Measurements from ENCODE around the gene MTAP.
A peak's percentile ranks its signal among the peaks of the same experiment; 100 is the strongest.

Gene MTAP

DNA sequence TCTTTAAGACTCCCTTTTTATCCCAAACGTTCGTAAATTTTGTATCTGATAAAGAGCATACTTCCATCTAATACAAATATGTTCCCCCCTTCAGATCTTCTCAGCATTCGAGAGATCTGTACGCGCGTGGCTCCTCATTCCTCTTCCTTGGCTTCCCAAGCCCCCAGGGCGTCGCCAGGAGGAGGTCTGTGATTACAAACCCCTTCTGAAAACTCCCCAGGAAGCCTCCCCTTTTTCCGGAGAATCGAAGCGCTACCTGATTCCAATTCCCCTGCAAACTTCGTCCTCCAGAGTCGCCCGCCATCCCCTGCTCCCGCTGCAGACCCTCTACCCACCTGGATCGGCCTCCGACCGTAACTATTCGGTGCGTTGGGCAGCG, 171.9 kb downstream of the MTAP start:
- no peaks in the 10 kb centered on the region for H3K9me3 ChIP-seq (ENCODE audit: severe bottlenecking)
- TF ChIP-seq, protein P1, sequence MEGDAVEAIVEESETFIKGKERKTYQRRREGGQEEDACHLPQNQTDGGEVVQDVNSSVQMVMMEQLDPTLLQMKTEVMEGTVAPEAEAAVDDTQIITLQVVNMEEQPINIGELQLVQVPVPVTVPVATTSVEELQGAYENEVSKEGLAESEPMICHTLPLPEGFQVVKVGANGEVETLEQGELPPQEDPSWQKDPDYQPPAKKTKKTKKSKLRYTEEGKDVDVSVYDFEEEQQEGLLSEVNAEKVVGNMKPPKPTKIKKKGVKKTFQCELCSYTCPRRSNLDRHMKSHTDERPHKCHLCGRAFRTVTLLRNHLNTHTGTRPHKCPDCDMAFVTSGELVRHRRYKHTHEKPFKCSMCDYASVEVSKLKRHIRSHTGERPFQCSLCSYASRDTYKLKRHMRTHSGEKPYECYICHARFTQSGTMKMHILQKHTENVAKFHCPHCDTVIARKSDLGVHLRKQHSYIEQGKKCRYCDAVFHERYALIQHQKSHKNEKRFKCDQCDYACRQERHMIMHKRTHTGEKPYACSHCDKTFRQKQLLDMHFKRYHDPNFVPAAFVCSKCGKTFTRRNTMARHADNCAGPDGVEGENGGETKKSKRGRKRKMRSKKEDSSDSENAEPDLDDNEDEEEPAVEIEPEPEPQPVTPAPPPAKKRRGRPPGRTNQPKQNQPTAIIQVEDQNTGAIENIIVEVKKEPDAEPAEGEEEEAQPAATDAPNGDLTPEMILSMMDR (IDR thresholded peaks at IDR 0.05; ENCODE audit: low read depth, low read length) = no peak

DNA sequence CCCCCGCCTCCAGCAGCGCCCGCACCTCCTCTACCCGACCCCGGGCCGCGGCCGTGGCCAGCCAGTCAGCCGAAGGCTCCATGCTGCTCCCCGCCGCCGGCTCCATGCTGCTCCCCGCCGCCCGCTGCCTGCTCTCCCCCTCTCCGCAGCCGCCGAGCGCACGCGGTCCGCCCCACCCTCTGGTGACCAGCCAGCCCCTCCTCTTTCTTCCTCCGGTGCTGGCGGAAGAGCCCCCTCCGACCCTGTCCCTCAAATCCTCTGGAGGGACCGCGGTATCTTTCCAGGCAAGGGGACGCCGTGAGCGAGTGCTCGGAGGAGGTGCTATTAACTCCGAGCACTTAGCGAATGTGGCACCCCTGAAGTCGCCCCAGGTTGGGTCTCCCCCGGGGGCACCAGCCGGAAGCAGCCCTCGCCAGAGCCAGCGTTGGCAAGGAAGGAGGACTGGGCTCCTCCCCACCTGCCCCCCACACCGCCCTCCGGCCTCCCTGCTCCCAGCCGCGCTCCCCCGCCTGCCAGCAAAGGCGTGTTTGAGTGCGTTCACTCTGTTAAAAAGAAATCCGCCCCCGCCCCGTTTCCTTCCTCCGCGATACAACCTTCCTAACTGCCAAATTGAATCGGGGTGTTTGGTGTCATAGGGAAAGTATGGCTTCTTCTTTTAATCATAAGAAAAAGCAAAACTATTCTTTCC, 172.4 kb downstream of the MTAP start:
- peak; percentile 77 for DNase-seq
- Histone ChIP-seq H3K27me3 (ENCODE audit: insufficient read depth, low read depth, severe bottlenecking) (no peaks in the 10 kb centered on the region), H3K4me3 (ENCODE audit: low read depth, low read length) (peak overlapping the region; percentile 59), H3K36me3 (peaks cover 12% of the 10 kb centered on the region), H3K27ac (peak overlapping the region; percentile 54), H3K9me3 (ENCODE audit: severe bottlenecking) (no peaks in the 10 kb centered on the region)
- TF ChIP-seq, protein P1 (IDR thresholded peaks at IDR 0.05; ENCODE audit: low read depth, low read length) = no peak

More for the DNA sequence above, 171.9 kb downstream of the MTAP start:
- no peaks in the 10 kb centered on the region for H3K27me3 ChIP-seq (ENCODE audit: insufficient read depth, low read depth, severe bottlenecking)
- H3K4me3 ChIP-seq (ENCODE audit: low read depth, low read length) = peak overlapping the region; percentile 59
- peak overlapping the region; percentile 54 for H3K27ac ChIP-seq
- DNase-seq = peak; percentile 28
- H3K36me3 ChIP-seq = peaks cover 13% of the 10 kb centered on the region

DNA sequence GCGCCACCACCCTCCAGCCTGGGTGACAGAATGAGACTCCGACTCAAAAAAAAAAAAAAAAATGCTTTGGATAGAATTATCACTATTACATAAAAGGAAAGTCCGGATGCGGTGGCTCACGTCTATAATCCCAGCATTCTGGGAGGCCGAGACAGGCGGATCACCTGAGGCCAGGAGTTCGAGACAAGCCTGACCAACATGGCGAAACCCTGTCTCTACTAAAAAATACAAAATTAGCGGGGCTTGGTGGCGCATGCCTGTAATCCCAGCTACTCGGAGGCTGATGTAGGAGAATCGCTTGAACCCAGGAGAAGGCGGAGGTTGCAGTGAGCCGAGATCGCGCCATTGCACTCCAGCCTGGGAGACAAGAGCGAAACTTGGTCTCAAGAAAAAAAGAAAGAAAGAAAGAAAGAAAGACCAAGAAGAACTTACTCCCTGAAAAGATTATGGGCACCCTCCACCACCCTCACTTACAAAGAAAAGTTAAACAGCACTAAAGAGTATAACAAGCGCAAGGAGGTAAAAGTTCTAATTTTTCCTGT, 174.0 kb downstream of the MTAP start:
- no peaks in the 10 kb centered on the region for H3K9me3 ChIP-seq (ENCODE audit: severe bottlenecking)
- H3K36me3 ChIP-seq = no peaks in the 10 kb centered on the region
- H3K27me3 ChIP-seq (ENCODE audit: insufficient read depth, low read depth, severe bottlenecking) = no peaks in the 10 kb centered on the region
- no peak overlapping the region for H3K27ac ChIP-seq
- no peak overlapping the region for H3K4me3 ChIP-seq (ENCODE audit: low read depth, low read length)
- DNase-seq = no peak
- TF ChIP-seq, protein P1 (IDR thresholded peaks at IDR 0.05; ENCODE audit: low read depth, low read length) = no peak

DNA sequence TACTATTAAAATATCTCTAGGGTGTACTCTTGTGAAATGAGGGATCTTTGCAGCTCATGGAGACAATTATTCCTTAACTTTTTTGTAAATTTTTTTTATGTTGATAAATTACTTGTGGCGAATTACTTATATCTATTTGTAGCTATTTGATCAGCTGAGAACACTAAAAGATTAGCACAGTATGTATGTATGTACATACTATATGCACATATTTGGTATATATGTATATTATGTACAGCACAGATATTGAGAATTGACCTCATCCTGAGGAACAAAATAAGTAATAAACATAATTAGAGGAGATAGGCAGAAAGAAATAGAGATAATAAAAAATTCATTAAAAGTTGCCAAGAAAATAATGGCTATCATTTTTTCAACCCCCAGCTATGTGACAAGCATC, 180.0 kb downstream of the MTAP start:
- Histone ChIP-seq H3K27me3 (ENCODE audit: insufficient read depth, low read depth, severe bottlenecking) (no peaks in the 10 kb centered on the region), H3K27ac (no peak overlapping the region), H3K9me3 (ENCODE audit: severe bottlenecking) (no peaks in the 10 kb centered on the region), H3K36me3 (no peaks in the 10 kb centered on the region), H3K4me3 (ENCODE audit: low read depth, low read length) (no peak overlapping the region)
- TF ChIP-seq, protein P1 (IDR thresholded peaks at IDR 0.05; ENCODE audit: low read depth, low read length) = no peak
- DNase-seq = no peak

DNA sequence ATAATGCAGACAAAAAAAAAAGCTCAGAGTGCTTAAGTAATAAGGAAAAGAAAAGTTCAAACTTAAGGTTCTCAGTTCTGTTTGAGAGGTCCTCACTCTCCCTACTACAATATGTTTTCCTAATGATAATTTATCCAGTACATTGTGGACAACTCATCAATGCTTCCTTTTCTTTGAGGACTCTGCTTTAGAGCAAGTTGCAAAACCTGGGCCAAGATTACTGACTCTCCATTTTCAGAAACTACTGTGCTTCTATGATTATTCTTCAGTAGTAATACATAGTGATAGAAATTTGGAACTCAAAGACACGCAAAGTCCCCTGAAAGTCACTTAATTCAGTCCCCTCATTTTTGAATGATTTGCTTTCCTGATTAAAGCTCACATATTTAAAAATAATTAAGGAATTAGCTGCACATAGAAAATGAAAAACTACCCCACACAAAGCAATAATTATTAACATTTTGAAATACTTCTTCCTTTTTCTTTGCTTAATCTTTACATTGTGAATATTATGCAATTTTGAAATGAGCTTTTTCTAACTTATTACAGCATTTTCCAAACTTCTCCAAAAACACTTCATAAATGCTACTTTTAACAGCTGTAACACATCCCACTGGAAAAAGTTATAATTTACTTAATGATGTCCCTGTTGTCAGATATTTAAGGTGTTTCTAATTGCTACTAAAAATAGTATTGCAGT, 180.6 kb downstream of the MTAP start:
- TF ChIP-seq, protein P1 (IDR thresholded peaks at IDR 0.05; ENCODE audit: low read depth, low read length) = no peak
- Histone ChIP-seq H3K27ac (no peak overlapping the region), H3K4me3 (ENCODE audit: low read depth, low read length) (no peak overlapping the region), H3K27me3 (ENCODE audit: insufficient read depth, low read depth, severe bottlenecking) (no peaks in the 10 kb centered on the region), H3K36me3 (no peaks in the 10 kb centered on the region), H3K9me3 (ENCODE audit: severe bottlenecking) (no peaks in the 10 kb centered on the region)
- DNase-seq = no peak
